Adrenal gland (tissue), 12 donors: ENCODE data around the gene PIK3CG. TPM values are rescaled to one million over a fixed set of nuclear protein-coding genes. Genes with fewer than 3 reads are reported as not detected.
"Not testable (repeated sequence)": the region's sequence is repeated elsewhere in the genome, so short reads cannot be mapped to it uniquely, and the experiment has no call there.

Experiments used
- DNase-seq, 7 donors: peaks; one replicate each; pipeline ENCODE4 v3.0.0-alpha.2; 2019 to 2020
- H3K27ac ChIP-seq, 5 donors: fragments of 200-600 bp; sonication (generic) in 4 of 5; 1 replicate in 3 of 5; 2 replicates in 2 of 5; pipeline versions ENCODE4 v1.5.1 to v1.8.0; 2016 to 2020; ENCODE audit warnings: mild to moderate bottlenecking in 1 of 5
- H3K27me3 ChIP-seq: fragments of 200-600 bp; 2 replicates; pipeline ENCODE4 v1.8.0; 2021
- H3K36me3 ChIP-seq, 2 donors: fragments of 200-600 bp; replicated peaks in 1 of 2; 1 replicate in 1 of 2; 2 replicates in 1 of 2; pipeline versions ENCODE4 v1.5.1 to v1.8.0; 2018 to 2022
- H3K4me1 ChIP-seq, 2 donors: fragments of 200-600 bp; replicated peaks in 1 of 2; 1 replicate in 1 of 2; 2 replicates in 1 of 2; pipeline versions ENCODE4 v1.5.1 to v1.8.0; 2018 to 2021
- H3K4me3 ChIP-seq, 4 donors: fragments of 200-600 bp; sonication (generic) in 3 of 4; one replicate each; pipeline ENCODE4 v1.5.1; 2016 to 2018
- H3K9me3 ChIP-seq, 3 donors: fragments of 200-600 bp; sonication (generic) in 1 of 3; replicated peaks in 1 of 3; 1 replicate in 2 of 3; 2 replicates in 1 of 3; pipeline versions ENCODE4 v1.5.1 to v1.8.0; 2016 to 2021
- POLR2A ChIP-seq, 2 donors: fragments of 450-650 bp; IDR thresholded peaks; one replicate each; pipeline ENCODE4 v1.6.1; 2017; ENCODE audit warnings: antibody characterized with exemption in 2 of 2, mild to moderate bottlenecking in 2 of 2, moderate library complexity in 1 of 2
- WGBS, 4 donors: extraction: QIAGEN DNeasy Blood & Tissue Kit in 2 of 4; methylation state at CpG; one replicate each; pipeline versions ENCODE4 v1.1.5 to v1.1.7; 2013 to 2017; 5-methylcytosine and 5-hydroxymethylcytosine counted together
- intact Hi-C, 2 donors: fragments of 100-400 bp; cut with DNase I; formaldehyde crosslinking; loops; one replicate each; pipeline versions ENCODE4 v1.14.1 to v1.15.0; 2022 to 2023
- polyA plus RNA-seq, 3 donors: library from polyadenylated mRNA; stranded (reverse); fragments of 200-250 nt in 2 of 3; fragments of 350-450 nt in 1 of 3; fragmentation: Illumina TruSeq in 1 of 3; extraction: RNeasy Lipid Tissue Mini Kit (QIAGEN cat#74804) in 1 of 3; gene quantifications; one replicate each; pipeline ENCODE4 v1.2.3, GENCODE V29; 2013 to 2014
- total RNA-seq, 9 donors: library from RNA; depleted of rRNA in 4 of 9; stranded (reverse); fragments of >200 nt in 4 of 9; fragments of 120-200 nt in 1 of 9; fragmentation: NEBNext Ultra II Directional in 1 of 9; extraction: Animal tissue kit (Norgen Biotek cat#: 25700) in 1 of 9; gene quantifications; one replicate each; pipeline versions ENCODE4 v1.1.0 to v1.2.4, GENCODE V29; 2013 to 2023
- TF ChIP-seq, protein P1 (sequence below), 6 experiments: fragments of 450-650 bp in 4 of 6; fragments of 200-600 bp in 2 of 6; sonication (generic) in 1 of 6; IDR thresholded peaks; 1 replicate in 5 of 6; 2 replicates in 1 of 6; pipeline versions ENCODE4 v1.5.1 to v1.8.0; 2016 to 2021; ENCODE audit warnings: antibody characterized with exemption in 6 of 6, mild to moderate bottlenecking in 2 of 6, moderate library complexity in 1 of 6
- donor health status: healthy with polysubstance abuse.
- donor health status: Bipolar disorder and iron deficiency.
- donor health status: DM: yes; HTN: yes; CAD: no.
- donor health status: DM: no; HTN: no; CAD: no.
- donor health status: DM: no; HTN: no; CAD: no.
- donor health status: DM: yes; HTN: yes; CAD: no.

Gene PIK3CG
- total and polyA plus RNA-seq, 12 donors, result 0.13 to 11.9 (median 4.1) TPM

DNA sequence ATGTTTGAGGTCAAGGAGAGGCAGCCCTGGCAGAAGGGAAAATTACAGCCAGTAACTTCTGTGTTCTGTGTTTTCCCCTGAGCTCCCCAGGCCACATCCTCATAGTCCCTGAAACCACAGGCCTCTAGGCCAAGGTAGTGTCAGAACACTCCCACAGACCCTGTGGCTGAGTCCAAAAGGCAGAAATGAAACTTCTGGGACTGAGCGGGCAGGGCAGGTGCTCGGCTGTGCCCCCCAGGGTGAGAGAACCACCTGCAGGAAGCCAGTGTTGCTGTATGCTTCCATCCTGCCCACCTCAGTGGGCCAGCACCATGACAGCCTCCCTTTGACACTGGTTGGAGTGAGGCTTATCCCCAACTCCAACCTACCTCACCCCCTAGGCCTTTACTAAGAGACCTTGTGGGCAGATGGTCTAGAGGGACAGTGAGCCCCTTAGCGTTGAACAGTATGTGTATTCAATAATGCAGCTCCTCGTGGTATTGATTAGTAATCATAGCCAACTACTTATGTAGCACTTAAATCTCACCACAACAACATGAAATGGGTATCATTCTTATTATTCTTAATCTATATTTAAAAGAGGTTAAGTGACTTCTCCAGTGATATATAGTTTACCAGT is 30.3 kb downstream of the PIK3CG start:
- Histone ChIP-seq H3K27me3 (no peaks in the 10 kb centered on the region), H3K4me1 (no peaks in the 10 kb centered on the region), H3K27ac (no peak overlapping the region), H3K9me3 (no peaks in the 10 kb centered on the region), H3K36me3 (no peaks in the 10 kb centered on the region), H3K4me3 (no peak overlapping the region)
- no peak for TF ChIP-seq POLR2A (IDR thresholded peaks at IDR 0.05)
- TF ChIP-seq, protein P1, sequence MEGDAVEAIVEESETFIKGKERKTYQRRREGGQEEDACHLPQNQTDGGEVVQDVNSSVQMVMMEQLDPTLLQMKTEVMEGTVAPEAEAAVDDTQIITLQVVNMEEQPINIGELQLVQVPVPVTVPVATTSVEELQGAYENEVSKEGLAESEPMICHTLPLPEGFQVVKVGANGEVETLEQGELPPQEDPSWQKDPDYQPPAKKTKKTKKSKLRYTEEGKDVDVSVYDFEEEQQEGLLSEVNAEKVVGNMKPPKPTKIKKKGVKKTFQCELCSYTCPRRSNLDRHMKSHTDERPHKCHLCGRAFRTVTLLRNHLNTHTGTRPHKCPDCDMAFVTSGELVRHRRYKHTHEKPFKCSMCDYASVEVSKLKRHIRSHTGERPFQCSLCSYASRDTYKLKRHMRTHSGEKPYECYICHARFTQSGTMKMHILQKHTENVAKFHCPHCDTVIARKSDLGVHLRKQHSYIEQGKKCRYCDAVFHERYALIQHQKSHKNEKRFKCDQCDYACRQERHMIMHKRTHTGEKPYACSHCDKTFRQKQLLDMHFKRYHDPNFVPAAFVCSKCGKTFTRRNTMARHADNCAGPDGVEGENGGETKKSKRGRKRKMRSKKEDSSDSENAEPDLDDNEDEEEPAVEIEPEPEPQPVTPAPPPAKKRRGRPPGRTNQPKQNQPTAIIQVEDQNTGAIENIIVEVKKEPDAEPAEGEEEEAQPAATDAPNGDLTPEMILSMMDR (IDR thresholded peaks at IDR 0.05), result no peak
- DNase-seq, result peak in 2 of 7 donors; percentile 6 to 19
- intact Hi-C loops, result no loop called here
- WGBS, 4 donors, result 81 to 100% (median 86%) methylated on average over 2 to 4 of the region's 4 CpGs

DNA sequence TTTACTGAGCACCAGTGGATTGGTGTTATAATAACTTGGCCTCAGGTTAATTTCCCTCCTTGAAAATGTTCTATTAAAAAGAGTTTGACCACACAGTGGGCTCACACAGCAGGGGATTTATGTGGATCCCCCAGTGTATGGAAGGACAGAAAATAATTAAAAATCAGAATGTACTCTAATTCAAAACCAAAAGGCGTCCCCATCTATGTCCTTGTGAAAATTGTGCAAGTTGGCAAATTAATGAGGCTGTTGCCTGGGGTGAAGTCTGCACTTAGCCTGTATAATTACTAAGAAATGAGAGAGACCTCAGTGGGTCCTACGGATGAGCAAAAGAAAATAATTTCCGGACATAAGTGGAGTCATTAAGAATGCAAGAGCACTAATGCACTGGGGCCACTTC is 31.1 kb downstream of the PIK3CG start:
- intact Hi-C loops, result no loop called here

DNA sequence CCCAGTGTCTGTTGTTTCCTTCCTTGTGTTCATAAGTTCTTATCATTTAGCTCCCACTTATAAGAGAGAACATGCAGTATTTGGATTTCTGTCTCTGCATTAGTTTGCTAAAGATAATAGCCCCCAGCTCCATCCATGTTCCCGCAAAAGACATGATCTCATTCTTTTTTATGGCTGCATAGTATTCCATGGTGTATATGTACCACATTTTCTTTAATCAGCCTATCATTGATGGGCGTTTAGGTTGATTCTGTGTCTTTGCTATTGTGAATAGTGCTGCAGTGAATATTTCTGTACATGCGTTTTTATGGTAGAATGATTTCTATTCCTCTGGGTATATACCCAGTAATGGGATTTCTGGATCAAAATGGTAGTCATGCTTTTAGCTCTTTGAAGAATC is 32.5 kb downstream of the PIK3CG start:
- DNase-seq, H3K4me1 ChIP-seq, H3K4me3 ChIP-seq, H3K27ac ChIP-seq, H3K36me3 ChIP-seq, H3K9me3 ChIP-seq, intact Hi-C loops, H3K27me3 ChIP-seq: not testable (repeated sequence)
- 85 to 98% (median 90%) methylated on average over 3 of the region's 3 CpGs for WGBS, 4 donors

More for the DNA sequence above, 31.1 kb downstream of the PIK3CG start:
- Histone ChIP-seq H3K27me3 (no peaks in the 10 kb centered on the region), H3K4me1 (no peaks in the 10 kb centered on the region), H3K27ac (no peak overlapping the region), H3K4me3 (no peak overlapping the region), H3K9me3 (no peaks in the 10 kb centered on the region), H3K36me3 (no peaks in the 10 kb centered on the region)
- DNase-seq, result no peak
- TF ChIP-seq POLR2A (IDR thresholded peaks at IDR 0.05), result no peak
- TF ChIP-seq, protein P1 (IDR thresholded peaks at IDR 0.05), result no peak
- WGBS, 4 donors, result 82 to 91% (median 88%) methylated on average over 3 of the region's 3 CpGs

DNA sequence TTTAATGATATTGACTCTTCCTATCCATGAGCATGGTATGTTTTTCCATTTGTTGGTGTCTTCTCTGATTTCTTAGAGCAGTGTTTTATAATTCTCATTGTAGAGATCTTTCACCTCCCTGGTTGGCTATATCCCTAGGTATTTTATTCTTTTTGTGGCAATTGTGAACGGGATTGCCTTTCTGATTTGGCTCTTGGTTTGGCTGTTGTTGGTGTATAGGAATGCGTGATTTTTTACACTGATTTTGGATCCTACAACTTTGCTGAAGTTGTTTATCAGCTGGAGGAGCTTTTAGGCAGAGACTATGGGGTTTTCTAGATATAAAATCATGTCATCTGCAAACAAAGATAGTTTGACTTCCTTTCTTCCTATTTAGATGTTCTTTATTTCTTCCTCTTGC is 33.9 kb downstream of the PIK3CG start:
- H3K27ac ChIP-seq, H3K4me3 ChIP-seq, intact Hi-C loops, H3K4me1 ChIP-seq, H3K9me3 ChIP-seq, H3K36me3 ChIP-seq, H3K27me3 ChIP-seq, DNase-seq: not testable (repeated sequence)
- WGBS, 4 donors, result 82 to 95% (median 88%) methylated on average over 2 of the region's 2 CpGs

DNA sequence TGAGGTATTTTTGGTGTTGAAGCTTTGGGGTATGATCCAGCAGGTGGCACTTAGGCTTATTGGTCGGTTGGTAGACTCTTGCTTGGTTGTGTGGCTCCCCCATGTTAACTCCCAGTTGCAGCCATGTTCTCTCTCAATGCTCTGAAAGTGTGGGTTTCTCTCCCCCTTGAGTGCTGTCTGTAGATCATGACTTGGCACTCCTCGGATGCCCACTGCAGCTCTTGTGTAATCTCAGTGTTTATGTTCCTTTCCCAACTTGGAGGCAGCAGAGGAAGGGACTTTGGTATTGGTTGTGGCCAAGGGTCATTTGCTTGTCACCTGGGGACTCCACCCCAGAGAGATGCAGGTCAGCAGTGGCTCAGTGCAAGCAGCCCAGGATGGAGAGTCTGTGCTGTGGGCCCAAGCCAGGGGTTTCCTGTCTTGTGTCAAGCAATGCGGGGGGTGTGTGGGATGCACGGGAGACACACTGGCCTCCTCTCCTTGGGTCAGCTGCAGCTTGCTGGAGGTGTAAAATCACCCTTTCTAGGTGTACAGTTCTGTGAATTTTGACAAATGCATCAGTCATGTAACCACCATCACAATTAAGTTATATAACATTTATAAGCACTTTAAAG is 36.9 kb downstream of the PIK3CG start:
- Histone ChIP-seq H3K4me1 (no peaks in the 10 kb centered on the region), H3K27ac (no peak overlapping the region), H3K4me3 (no peak overlapping the region), H3K36me3 (no peaks in the 10 kb centered on the region), H3K27me3 (no peaks in the 10 kb centered on the region), H3K9me3 (no peaks in the 10 kb centered on the region)
- no peak for DNase-seq
- TF ChIP-seq POLR2A (IDR thresholded peaks at IDR 0.05), result no peak
- TF ChIP-seq, protein P1 (IDR thresholded peaks at IDR 0.05), result no peak
- intact Hi-C loops, result no loop called here
- WGBS, 4 donors, result 75 to 81% (median 78%) methylated on average over 3 to 4 of the region's 4 CpGs
